NCI-H1048 (cell line): Measurements from ENCODE around the gene MEA1.
"Not testable (repeated sequence)": the region's sequence is repeated elsewhere in the genome, so short reads cannot be mapped to it uniquely, and the experiment has no call there.

Experiments
- DNase-seq: peaks from one replicate; lab custom pipeline; 2025; lab: John Stamatoyannopoulos, UW

The MEA1 gene

GRCh38 chr6:43013843-43014433 lies at the start of gene MEA1, which contains the start of gene KLHDC3:
Gene MEA1, minus strand, starts transcription at chr6:43013946. Its CDS starts 133 bp downstream, at chr6:43013813.
Gene KLHDC3, plus strand, starts transcription at chr6:43014249. Its CDS starts 2,944 bp downstream, at chr6:43017193.
- DNase-seq, result peak; percentile 99

DNA sequence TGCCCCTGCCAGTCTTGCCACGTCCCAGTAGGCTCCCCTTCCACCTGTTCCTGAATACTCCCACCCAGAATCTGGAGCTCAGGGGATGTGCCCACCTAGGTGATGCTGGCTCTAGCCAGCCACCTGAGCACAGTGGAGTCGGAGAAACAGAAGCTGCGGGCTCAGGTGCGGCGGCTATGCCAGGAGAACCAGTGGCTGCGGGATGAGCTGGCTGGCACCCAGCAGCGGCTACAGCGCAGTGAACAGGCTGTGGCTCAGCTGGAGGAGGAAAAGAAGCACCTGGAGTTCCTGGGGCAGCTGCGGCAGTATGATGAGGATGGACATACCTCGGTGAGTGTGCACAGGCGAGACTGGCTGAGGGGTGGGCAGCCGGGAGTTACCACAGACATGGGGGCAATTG lies 49.1 kb upstream of the MEA1 start:
- DNase-seq, result no peak

GRCh38 chr6:43061861-43062260 lies 48.1 kb upstream of the MEA1 start:
- DNase-seq, result no peak

DNA sequence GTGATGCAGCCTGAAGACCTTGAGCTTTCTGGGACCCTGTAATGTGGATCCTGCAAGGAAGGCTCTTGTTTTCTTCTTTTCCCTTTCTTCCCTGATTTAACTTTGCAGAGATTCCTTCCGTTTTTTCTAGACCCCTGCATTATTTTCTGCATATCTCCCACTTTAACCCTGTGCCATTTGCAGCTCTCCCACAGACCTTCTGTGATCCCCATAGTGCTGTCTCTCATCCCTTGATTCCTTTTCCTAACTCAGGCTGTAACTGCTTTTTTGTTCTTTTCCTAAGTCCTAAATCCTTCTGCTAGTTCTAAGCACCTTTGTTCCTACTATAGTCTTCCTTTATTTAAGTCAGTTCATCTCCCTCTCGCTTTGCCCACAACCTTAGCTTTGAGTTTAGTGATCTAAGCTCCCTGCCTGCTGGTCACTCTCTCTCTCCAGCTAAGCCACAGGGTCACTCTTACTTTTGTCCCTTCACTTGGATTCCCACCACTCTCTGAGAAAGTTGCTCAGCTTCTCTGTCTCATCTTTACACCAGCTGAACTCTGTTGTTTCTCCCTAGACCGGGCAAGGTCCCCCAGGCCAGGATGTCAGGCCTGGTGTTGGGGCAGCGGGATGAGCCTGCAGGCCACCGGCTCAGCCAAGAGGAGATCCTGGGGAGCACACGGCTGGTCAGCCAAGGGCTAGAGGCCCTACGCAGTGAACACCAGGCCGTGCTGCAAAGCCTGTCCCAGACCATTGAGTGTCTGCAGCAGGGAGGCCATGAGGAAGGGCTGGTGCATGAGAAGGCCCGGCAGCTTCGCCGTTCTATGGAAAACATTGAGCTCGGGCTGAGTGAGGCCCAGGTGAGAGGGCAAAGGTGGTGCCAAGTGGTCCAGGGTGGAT lies 47.2 kb upstream of the MEA1 start:
- DNase-seq, result no peak

- DNase-seq, result no peak
Observed at GRCh38 chr6:43060034-43060754, 46.4 kb upstream of the MEA1 start.

GRCh38 chr6:43059168-43060033 lies 45.7 kb upstream of the MEA1 start, which contains the start of the genes KLC4 and MRPL2:
Gene KLC4, plus strand, starts transcription at chr6:43059631. Its CDS starts 1,705 bp downstream, at chr6:43061336.
Gene MRPL2, minus strand, starts transcription at chr6:43059434. Its CDS starts 53 bp downstream, at chr6:43059381.
- peak; percentile 98 for DNase-seq

- no peak for DNase-seq
Observed at GRCh38 chr6:43058531-43058930, 44.8 kb upstream of the MEA1 start.

- DNase-seq, result no peak
Observed at GRCh38 chr6:43055966-43056365, 42.2 kb upstream of the MEA1 start.

- no peak for DNase-seq
Observed at GRCh38 chr6:43054206-43054943, 40.6 kb upstream of the MEA1 start.

GRCh38 chr6:43053545-43054205 lies 39.9 kb upstream of the MEA1 start, which contains the start of gene CUL7:
Gene CUL7, minus strand, starts transcription at chr6:43053851. Its CDS starts 1,063 bp downstream, at chr6:43052788.
- peak; percentile 75 for DNase-seq

DNA sequence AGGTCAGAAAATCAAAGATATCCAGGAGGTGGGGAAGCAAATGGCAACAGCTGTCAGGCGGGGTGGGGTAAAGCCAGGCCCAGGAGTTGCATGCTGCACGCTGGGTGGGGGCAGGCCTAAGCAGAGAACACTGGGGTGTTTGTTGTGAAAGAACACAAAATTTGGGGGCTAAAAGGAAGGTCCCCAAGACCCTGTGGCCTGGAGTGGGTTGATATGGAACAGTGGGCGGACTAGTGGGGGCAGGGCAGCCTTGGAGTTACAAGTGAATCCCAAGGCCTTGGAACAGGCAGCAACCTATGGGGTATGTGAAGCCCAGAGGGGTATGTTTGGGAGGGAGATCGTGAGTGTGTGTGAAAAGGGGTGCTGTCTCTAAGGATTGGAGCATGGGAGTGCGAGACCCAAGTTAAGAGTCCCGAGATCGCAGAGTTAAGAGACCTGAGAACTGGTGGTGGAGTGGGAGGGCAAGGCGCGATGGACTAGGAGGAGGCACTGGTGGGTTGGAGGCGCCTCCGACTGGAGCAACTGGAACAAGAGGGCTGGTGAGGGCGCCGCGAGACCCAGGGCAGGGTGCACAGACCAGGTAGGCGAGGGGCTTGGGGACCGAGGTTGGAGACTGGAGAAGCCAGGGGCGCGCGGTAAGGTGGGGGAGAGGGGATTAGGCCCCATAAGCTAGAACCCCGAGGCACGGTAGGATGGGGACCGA lies 39.2 kb upstream of the MEA1 start:
- no peak for DNase-seq

GRCh38 chr6:43052225-43052841 lies 38.6 kb upstream of the MEA1 start:
- no peak for DNase-seq

GRCh38 chr6:43050981-43051380 lies 37.2 kb upstream of the MEA1 start:
- DNase-seq, result no peak

- no peak for DNase-seq
Observed at GRCh38 chr6:43047998-43048397, 34.3 kb upstream of the MEA1 start.

- no peak for DNase-seq
Observed at GRCh38 chr6:43045371-43045930, 31.7 kb upstream of the MEA1 start.

- no peak for DNase-seq
Observed at GRCh38 chr6:43043310-43043709, 29.6 kb upstream of the MEA1 start.

GRCh38 chr6:43041475-43041874 lies 27.7 kb upstream of the MEA1 start:
- not testable (repeated sequence) for DNase-seq

DNA sequence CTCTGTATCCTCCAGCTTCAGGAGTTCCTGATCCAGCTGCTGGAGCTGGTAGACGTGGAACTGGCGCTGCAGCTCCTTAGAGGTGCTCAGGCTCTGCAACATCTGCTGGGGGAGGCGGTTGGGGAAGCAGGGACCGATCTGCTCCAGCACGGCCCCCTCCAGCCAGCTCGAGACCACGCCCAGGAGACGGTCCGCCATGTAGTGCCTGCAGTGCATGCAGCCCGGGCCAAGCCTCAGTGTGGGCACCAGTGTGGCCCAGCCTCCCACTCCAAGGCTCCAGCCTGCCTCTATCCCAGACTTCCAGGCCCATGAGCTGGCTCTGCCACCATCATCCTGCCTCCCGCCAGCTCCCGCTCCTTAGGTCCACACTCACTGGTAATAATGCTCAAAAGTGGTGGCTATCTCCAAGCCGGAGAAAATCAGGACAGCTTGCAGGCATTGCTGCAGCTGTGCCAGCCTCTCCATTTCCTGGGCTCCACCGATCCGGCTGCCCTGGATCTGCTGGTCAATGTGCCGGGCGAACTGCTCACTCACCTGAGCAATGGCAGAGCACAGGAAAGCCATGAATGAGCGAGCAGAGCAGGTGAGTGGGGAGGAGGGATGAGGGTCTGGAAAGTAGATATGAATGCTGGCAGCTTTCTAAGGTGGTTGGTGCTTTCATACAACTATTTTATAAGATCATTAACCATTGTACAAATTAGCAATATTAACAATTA lies 27.0 kb upstream of the MEA1 start:
- DNase-seq, result no peak
